GM18907 (cell line): ENCODE data around the gene SDHAF2.
"Not testable (repeated sequence)": the region's sequence is repeated elsewhere in the genome, so short reads cannot be mapped to it uniquely, and the experiment has no call there.

Experiments
- ATAC-seq: cut with Tn5 transposase; IDR thresholded peaks from one replicate; pipeline ENCODE4 v1.9.1; 2021; ENCODE audit warnings: mild to moderate bottlenecking, moderate library complexity; ENCODE audit not compliant: unreplicated experiment

SDHAF2 gene

GRCh38 chr11:61474013-61474643 is 44.2 kb downstream of the SDHAF2 start:
- no peak for ATAC-seq

- no peak for ATAC-seq
Observed at GRCh38 chr11:61475433-61475832, 45.5 kb downstream of the SDHAF2 start.

GRCh38 chr11:61476371-61476770 is 46.4 kb downstream of the SDHAF2 start:
- no peak for ATAC-seq

- no peak for ATAC-seq
Observed at GRCh38 chr11:61477126-61477525, 47.2 kb downstream of the SDHAF2 start.

- ATAC-seq, result no peak
Observed at GRCh38 chr11:61477727-61478148, 47.8 kb downstream of the SDHAF2 start.

GRCh38 chr11:61479360-61480058 is 49.6 kb downstream of the SDHAF2 start:
- not testable (repeated sequence) for ATAC-seq

GRCh38 chr11:61480261-61480993 is 50.5 kb downstream of the SDHAF2 start:
- no peak for ATAC-seq

GRCh38 chr11:61480994-61481335 is 51.0 kb downstream of the SDHAF2 start:
- ATAC-seq, result no peak

- ATAC-seq, result no peak
Observed at GRCh38 chr11:61481806-61482205, 51.9 kb downstream of the SDHAF2 start.

- no peak for ATAC-seq
Observed at GRCh38 chr11:61482513-61482912, 52.6 kb downstream of the SDHAF2 start.

- ATAC-seq, result no peak
Observed at GRCh38 chr11:61484541-61484940, 54.6 kb downstream of the SDHAF2 start.

GRCh38 chr11:61485080-61485479 is 55.2 kb downstream of the SDHAF2 start:
- ATAC-seq, result no peak

- no peak for ATAC-seq
Observed at GRCh38 chr11:61486011-61486620, 56.2 kb downstream of the SDHAF2 start.

GRCh38 chr11:61486779-61487178 is 56.9 kb downstream of the SDHAF2 start:
- no peak for ATAC-seq

GRCh38 chr11:61487342-61488025 is 57.6 kb downstream of the SDHAF2 start:
- no peak for ATAC-seq

- no peak for ATAC-seq
Observed at GRCh38 chr11:61488651-61489291, 58.8 kb downstream of the SDHAF2 start.

GRCh38 chr11:61489833-61490721 is 60.2 kb downstream of the SDHAF2 start:
- ATAC-seq, result no peak

GRCh38 chr11:61491736-61492395 is 61.9 kb downstream of the SDHAF2 start:
- ATAC-seq, result no peak

GRCh38 chr11:61494381-61494961 is 64.5 kb downstream of the SDHAF2 start:
- no peak for ATAC-seq
